GM12873 (cell line): ENCODE measurements around the gene SLC24A3.

Experiments
- CTCF ChIP-seq: IDR thresholded peaks from 2 replicates; pipeline ENCODE4 v1.5.1; 2012; ENCODE audit warnings: low read depth, mild to moderate bottlenecking, moderate library complexity, low read length, control low read depth; ENCODE audit not compliant: insufficient read depth; ENCODE audit errors: missing control alignments

Gene SLC24A3

GRCh38 chr20:19433371-19434350, 221.2 kb downstream of the SLC24A3 start:
- no peak for TF ChIP-seq CTCF

- TF ChIP-seq CTCF = no peak
These were observed 222.9 kb downstream of the SLC24A3 start for GRCh38 chr20:19435316-19435715.

GRCh38 chr20:19435821-19436220, 223.4 kb downstream of the SLC24A3 start:
- no peak for TF ChIP-seq CTCF

- TF ChIP-seq CTCF = no peak
These were observed 226.0 kb downstream of the SLC24A3 start for GRCh38 chr20:19438488-19438887.

GRCh38 chr20:19440660-19441527, 228.5 kb downstream of the SLC24A3 start:
- no peak for TF ChIP-seq CTCF

GRCh38 chr20:19446246-19446645, 233.8 kb downstream of the SLC24A3 start:
- no peak for TF ChIP-seq CTCF

GRCh38 chr20:19448632-19449031, 236.2 kb downstream of the SLC24A3 start:
- TF ChIP-seq CTCF = no peak
